GM23338 (cell line): ENCODE data around the gene ZNF485. TPM values are rescaled to one million over a fixed set of nuclear protein-coding genes. Genes with fewer than 3 reads are reported as not detected.

Experiments
- CREB1 ChIP-seq: fragments of 250-450 bp; sonication (Bioruptor Pico); IDR thresholded peaks from 2 replicates; pipeline ENCODE4 v1.5.0; 2020; ENCODE audit warnings: low read depth, mild to moderate bottlenecking, moderate library complexity
- EZH2 ChIP-seq: fragments of 200-600 bp; sonication (generic); IDR thresholded peaks from one replicate; pipeline ENCODE4 v1.8.0; 2017; ENCODE audit warnings: antibody characterized with exemption, mild to moderate bottlenecking, low read depth; ENCODE audit not compliant: unreplicated experiment
- JUNB ChIP-seq: IDR thresholded peaks from one replicate; pipeline ENCODE4 v1.6.1; 2016; ENCODE audit warnings: antibody characterized with exemption; ENCODE audit not compliant: unreplicated experiment
- NANOG ChIP-seq: IDR thresholded peaks from 2 replicates; pipeline ENCODE4 v1.6.1; 2016; ENCODE audit warnings: antibody characterized with exemption, borderline replicate concordance
- POLR2AphosphoS5 ChIP-seq: IDR thresholded peaks from 2 replicates; pipeline ENCODE4 v1.6.1; 2016; ENCODE audit warnings: antibody characterized with exemption, low read depth
- STAT1 ChIP-seq: IDR thresholded peaks from one replicate; pipeline ENCODE4 v1.6.1; 2016; ENCODE audit warnings: antibody characterized with exemption; ENCODE audit not compliant: unreplicated experiment
- ZNF331 ChIP-seq: fragments of 250-450 bp; sonication (Bioruptor Pico); IDR thresholded peaks from 2 replicates; pipeline ENCODE4 v1.5.0; 2020; ENCODE audit warnings: low read depth, mild to moderate bottlenecking, moderate library complexity
- polyA plus RNA-seq: library from polyadenylated mRNA; unstranded; fragments of >200 nt; fragmentation: Nextera tagmentation; extraction: Ambion mirVana; gene quantifications from 2 replicates; pipeline ENCODE4 v1.2.1, GENCODE V29; 2016
- total RNA-seq: library from RNA; depleted of rRNA; stranded (reverse); fragments of >200 nt; shearing (Covaris generic); gene quantifications from 2 replicates; pipeline ENCODE4 v1.2.3, GENCODE V29; 2014
- TF ChIP-seq, protein P1 (sequence below): fragments of 250-450 bp; sonication (Bioruptor Pico); IDR thresholded peaks from 2 replicates; pipeline ENCODE4 v1.5.0; 2020; ENCODE audit warnings: mild to moderate bottlenecking, moderate library complexity
- TF ChIP-seq, protein P2 (sequence below): IDR thresholded peaks from one replicate; pipeline ENCODE4 v1.6.1; 2018; ENCODE audit warnings: antibody characterized with exemption; ENCODE audit not compliant: unreplicated experiment

Gene ZNF485
- total and polyA plus RNA-seq, 2 experiments from 2014 or later = 5.7 to 7.8 TPM

- TF ChIP-seq, protein P1, sequence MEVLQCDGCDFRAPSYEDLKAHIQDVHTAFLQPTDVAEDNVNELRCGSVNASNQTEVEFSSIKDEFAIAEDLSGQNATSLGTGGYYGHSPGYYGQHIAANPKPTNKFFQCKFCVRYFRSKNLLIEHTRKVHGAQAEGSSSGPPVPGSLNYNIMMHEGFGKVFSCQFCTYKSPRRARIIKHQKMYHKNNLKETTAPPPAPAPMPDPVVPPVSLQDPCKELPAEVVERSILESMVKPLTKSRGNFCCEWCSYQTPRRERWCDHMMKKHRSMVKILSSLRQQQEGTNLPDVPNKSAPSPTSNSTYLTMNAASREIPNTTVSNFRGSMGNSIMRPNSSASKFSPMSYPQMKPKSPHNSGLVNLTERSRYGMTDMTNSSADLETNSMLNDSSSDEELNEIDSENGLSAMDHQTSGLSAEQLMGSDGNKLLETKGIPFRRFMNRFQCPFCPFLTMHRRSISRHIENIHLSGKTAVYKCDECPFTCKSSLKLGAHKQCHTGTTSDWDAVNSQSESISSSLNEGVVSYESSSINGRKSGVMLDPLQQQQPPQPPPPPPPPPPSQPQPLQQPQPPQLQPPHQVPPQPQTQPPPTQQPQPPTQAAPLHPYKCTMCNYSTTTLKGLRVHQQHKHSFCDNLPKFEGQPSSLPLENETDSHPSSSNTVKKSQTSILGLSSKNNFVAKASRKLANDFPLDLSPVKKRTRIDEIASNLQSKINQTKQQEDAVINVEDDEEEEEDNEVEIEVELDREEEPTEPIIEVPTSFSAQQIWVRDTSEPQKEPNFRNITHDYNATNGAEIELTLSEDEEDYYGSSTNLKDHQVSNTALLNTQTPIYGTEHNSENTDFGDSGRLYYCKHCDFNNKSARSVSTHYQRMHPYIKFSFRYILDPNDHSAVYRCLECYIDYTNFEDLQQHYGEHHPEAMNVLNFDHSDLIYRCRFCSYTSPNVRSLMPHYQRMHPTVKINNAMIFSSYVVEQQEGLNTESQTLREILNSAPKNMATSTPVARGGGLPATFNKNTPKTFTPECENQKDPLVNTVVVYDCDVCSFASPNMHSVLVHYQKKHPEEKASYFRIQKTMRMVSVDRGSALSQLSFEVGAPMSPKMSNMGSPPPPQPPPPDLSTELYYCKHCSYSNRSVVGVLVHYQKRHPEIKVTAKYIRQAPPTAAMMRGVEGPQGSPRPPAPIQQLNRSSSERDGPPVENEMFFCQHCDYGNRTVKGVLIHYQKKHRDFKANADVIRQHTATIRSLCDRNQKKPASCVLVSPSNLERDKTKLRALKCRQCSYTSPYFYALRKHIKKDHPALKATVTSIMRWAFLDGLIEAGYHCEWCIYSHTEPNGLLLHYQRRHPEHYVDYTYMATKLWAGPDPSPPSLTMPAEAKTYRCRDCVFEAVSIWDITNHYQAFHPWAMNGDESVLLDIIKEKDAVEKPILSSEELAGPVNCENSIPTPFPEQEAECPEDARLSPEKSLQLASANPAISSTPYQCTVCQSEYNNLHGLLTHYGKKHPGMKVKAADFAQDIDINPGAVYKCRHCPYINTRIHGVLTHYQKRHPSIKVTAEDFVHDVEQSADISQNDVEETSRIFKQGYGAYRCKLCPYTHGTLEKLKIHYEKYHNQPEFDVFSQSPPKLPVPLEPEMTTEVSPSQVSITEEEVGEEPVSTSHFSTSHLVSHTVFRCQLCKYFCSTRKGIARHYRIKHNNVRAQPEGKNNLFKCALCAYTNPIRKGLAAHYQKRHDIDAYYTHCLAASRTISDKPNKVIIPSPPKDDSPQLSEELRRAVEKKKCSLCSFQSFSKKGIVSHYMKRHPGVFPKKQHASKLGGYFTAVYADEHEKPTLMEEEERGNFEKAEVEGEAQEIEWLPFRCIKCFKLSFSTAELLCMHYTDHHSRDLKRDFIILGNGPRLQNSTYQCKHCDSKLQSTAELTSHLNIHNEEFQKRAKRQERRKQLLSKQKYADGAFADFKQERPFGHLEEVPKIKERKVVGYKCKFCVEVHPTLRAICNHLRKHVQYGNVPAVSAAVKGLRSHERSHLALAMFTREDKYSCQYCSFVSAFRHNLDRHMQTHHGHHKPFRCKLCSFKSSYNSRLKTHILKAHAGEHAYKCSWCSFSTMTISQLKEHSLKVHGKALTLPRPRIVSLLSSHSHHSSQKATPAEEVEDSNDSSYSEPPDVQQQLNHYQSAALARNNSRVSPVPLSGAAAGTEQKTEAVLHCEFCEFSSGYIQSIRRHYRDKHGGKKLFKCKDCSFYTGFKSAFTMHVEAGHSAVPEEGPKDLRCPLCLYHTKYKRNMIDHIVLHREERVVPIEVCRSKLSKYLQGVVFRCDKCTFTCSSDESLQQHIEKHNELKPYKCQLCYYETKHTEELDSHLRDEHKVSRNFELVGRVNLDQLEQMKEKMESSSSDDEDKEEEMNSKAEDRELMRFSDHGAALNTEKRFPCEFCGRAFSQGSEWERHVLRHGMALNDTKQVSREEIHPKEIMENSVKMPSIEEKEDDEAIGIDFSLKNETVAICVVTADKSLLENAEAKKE (CRISPR knock-in tag) = no peak
- no peak for TF ChIP-seq POLR2AphosphoS5
- no peak for TF ChIP-seq CREB1 (CRISPR knock-in tag)
- TF ChIP-seq EZH2 = no peak
- no peak for TF ChIP-seq STAT1
- no peak for TF ChIP-seq JUNB
- no peak for TF ChIP-seq ZNF331 (CRISPR knock-in tag)
- TF ChIP-seq, protein P2, sequence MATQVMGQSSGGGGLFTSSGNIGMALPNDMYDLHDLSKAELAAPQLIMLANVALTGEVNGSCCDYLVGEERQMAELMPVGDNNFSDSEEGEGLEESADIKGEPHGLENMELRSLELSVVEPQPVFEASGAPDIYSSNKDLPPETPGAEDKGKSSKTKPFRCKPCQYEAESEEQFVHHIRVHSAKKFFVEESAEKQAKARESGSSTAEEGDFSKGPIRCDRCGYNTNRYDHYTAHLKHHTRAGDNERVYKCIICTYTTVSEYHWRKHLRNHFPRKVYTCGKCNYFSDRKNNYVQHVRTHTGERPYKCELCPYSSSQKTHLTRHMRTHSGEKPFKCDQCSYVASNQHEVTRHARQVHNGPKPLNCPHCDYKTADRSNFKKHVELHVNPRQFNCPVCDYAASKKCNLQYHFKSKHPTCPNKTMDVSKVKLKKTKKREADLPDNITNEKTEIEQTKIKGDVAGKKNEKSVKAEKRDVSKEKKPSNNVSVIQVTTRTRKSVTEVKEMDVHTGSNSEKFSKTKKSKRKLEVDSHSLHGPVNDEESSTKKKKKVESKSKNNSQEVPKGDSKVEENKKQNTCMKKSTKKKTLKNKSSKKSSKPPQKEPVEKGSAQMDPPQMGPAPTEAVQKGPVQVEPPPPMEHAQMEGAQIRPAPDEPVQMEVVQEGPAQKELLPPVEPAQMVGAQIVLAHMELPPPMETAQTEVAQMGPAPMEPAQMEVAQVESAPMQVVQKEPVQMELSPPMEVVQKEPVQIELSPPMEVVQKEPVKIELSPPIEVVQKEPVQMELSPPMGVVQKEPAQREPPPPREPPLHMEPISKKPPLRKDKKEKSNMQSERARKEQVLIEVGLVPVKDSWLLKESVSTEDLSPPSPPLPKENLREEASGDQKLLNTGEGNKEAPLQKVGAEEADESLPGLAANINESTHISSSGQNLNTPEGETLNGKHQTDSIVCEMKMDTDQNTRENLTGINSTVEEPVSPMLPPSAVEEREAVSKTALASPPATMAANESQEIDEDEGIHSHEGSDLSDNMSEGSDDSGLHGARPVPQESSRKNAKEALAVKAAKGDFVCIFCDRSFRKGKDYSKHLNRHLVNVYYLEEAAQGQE = no peak
- no peak for TF ChIP-seq NANOG
Measured at GRCh38 chr10:43573250-43574000, 32.8 kb upstream of the ZNF485 start (continued).
